ENCODE measurements around the gene ZNF865. TPM values are rescaled to one million over a fixed set of nuclear protein-coding genes. Genes with fewer than 3 reads are reported as not detected.

ZNF865 gene
- total and polyA plus RNA-seq, 7 donors: 11.1 to 40.4 (median 19.9) TPM

DNA sequence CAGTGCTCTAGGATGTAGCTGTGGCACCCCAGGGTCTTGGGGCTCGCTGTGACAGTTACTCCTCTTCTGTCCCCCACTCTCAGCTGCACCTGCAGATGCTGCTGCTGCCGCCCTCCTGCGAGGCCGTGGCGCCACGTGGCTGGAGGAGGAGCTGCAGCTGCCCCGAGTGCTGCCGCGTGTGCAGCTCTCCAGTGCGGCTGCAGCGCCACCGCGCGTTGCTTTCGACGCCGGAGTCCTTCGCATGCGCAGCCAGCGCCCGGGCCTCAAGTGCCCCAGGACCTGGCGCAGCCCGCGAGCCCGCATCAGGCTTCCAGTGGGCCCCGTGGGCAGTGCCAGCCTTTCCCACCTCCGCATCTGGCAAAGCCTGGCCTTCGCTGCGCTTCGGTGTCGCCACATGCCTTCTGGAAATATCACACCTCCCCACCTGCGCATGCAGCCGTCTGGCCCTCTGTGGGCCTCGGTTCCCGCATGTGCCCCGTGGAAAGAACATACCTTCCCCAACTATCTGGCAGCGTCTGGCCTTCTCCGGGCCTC is 34.7 kb downstream of the ZNF865 start:
- H3K36me3 ChIP-seq (ENCODE audit: insufficient read depth in 1 of 2, low read depth in 1 of 2): peaks cover 0 to 6% of the 10 kb centered on the region in 2 donors
- intact Hi-C loops (cut with DNase I): no loop called here
- no peaks in the 10 kb centered on the region for H3K27me3 ChIP-seq (ENCODE audit: insufficient read depth in 3 of 3, low read length in 2 of 3)
- TF ChIP-seq CTCF (IDR thresholded peaks at IDR 0.05): peak; percentile 45
- H3K4me1 ChIP-seq: peaks cover 57% of the 10 kb centered on the region
- WGBS, 3 donors: 3 to 8% (median 4%) methylated on average over 36 to 38 of the region's 38 CpGs
- peak; percentile 78 to 89 for DNase-seq
- H3K9me3 ChIP-seq: no peaks in the 10 kb centered on the region
- peak overlapping the region; percentile 87 for H3K4me3 ChIP-seq
- H3K27ac ChIP-seq: peak overlapping the region; percentile 79
- ATAC-seq: peak; percentile 23 to 69 (median 62)

- H3K27me3 ChIP-seq (ENCODE audit: insufficient read depth in 3 of 3, low read length in 2 of 3): no peaks in the 10 kb centered on the region
- ATAC-seq: peak; percentile 66 to 75 (median 72)
- H3K4me3 ChIP-seq: peak within 1 kb of the TSS; percentile 87
- 0 to 1% (median 0%) methylated on average over 59 to 89 of the region's 89 CpGs for WGBS, 3 donors
- intact Hi-C loops (cut with DNase I): no loop called here
- peaks cover 0 to 13% of the 10 kb centered on the region in 2 donors for H3K36me3 ChIP-seq (ENCODE audit: insufficient read depth in 1 of 2, low read depth in 1 of 2)
- DNase-seq: peak; percentile 76 to 86
- H3K4me1 ChIP-seq: peaks cover 52% of the 10 kb centered on the region
- peak within 1 kb of the TSS; percentile 79 for H3K27ac ChIP-seq
- no peak for TF ChIP-seq CTCF (IDR thresholded peaks at IDR 0.05)
- H3K9me3 ChIP-seq: no peaks in the 10 kb centered on the region
These were observed 35.4 kb downstream of the ZNF865 start, which contains the start of gene ZNF580 for GRCh38 chr19:55640577-55641425. TSS of gene ZNF580 (plus strand) at chr19:55641002. CDS start at chr19:55642509, 1,507 bp downstream.

- peak in 2 of 4 donors; percentile 1 to 6 for ATAC-seq
- intact Hi-C loops (cut with DNase I): no loop called here
These were observed 36.1 kb downstream of the ZNF865 start for GRCh38 chr19:55641426-55642152.

More at GRCh38 chr19:55641426-55642152, 36.1 kb downstream of the ZNF865 start:
- no peak for DNase-seq
- no peaks in the 10 kb centered on the region for H3K27me3 ChIP-seq (ENCODE audit: insufficient read depth in 3 of 3, low read length in 2 of 3)
- no peaks in the 10 kb centered on the region for H3K9me3 ChIP-seq
- TF ChIP-seq CTCF (IDR thresholded peaks at IDR 0.05): no peak
- H3K36me3 ChIP-seq (ENCODE audit: insufficient read depth in 1 of 2, low read depth in 1 of 2): peaks cover 0 to 16% of the 10 kb centered on the region in 2 donors
- H3K4me1 ChIP-seq: peaks cover 44% of the 10 kb centered on the region
- H3K27ac ChIP-seq: peak overlapping the region; percentile 79
- H3K4me3 ChIP-seq: peak overlapping the region; percentile 87
- 2 to 3% (median 2%) methylated on average over 25 of the region's 25 CpGs for whole genome bisulfite sequencing, 3 donors
